Prostate gland (tissue), 2 donors: ENCODE data around the gene LY6G5C. TPM values are rescaled to one million over a fixed set of nuclear protein-coding genes. Genes with fewer than 3 reads are reported as not detected.

Experiments used
- DNase-seq: peaks from one replicate; pipeline ENCODE4 v3.0.0-alpha.2; 2019; ENCODE audit warnings: low spot score
- H3K27ac ChIP-seq, 2 donors: fragments of 200-600 bp; sonication (generic); 2 replicates each; pipeline ENCODE4 v1.5.1; 2017 to 2019
- H3K27me3 ChIP-seq: fragments of 200-600 bp; sonication (generic); replicated peaks from 2 replicates; pipeline ENCODE4 v1.5.1; 2019; ENCODE audit not compliant: insufficient read depth
- H3K36me3 ChIP-seq, 2 donors: fragments of 200-600 bp; sonication (generic); 1 replicate in 1 of 2; 2 replicates in 1 of 2; pipeline versions ENCODE4 v1.5.1 to v1.8.1; 2017 to 2019
- H3K4me1 ChIP-seq: fragments of 200-600 bp; sonication (generic); replicated peaks from 2 replicates; pipeline ENCODE4 v1.5.1; 2019
- H3K4me3 ChIP-seq, 2 donors: fragments of 200-600 bp; sonication (generic); 2 replicates each; pipeline ENCODE4 v1.5.1; 2017 to 2019
- H3K9me3 ChIP-seq: fragments of 200-600 bp; sonication (generic); 2 replicates; pipeline ENCODE4 v1.5.1; 2017
- CTCF ChIP-seq, 4 experiments: fragments of 200-600 bp in 2 of 4; fragments of 450-650 bp in 2 of 4; sonication (generic) in 2 of 4; IDR thresholded peaks; 1 replicate in 3 of 4; 2 replicates in 1 of 4; pipeline ENCODE4 v1.5.1; 2016 to 2019; ENCODE audit warnings: antibody characterized with exemption in 4 of 4, mild to moderate bottlenecking in 2 of 4, moderate library complexity in 2 of 4
- POLR2A ChIP-seq: fragments of 450-650 bp; IDR thresholded peaks from one replicate; pipeline ENCODE4 v1.6.1; 2016; ENCODE audit warnings: antibody characterized with exemption, mild to moderate bottlenecking
- POLR2AphosphoS5 ChIP-seq: sonication (generic); formaldehyde crosslinking; IDR thresholded peaks from one replicate; pipeline ENCODE4 v1.6.1; 2017; ENCODE audit warnings: antibody characterized with exemption
- WGBS: methylation state at CpG from one replicate; pipeline ENCODE4 v1.1.5; 2018; 5-methylcytosine and 5-hydroxymethylcytosine counted together
- intact Hi-C: fragments of 100-400 bp; cut with DNase I; formaldehyde crosslinking; loops from one replicate; pipeline ENCODE4 v1.14.2; 2022
- total RNA-seq, 2 donors: library from RNA; depleted of rRNA; stranded (reverse); fragments of >200 nt; gene quantifications; one replicate each; pipeline ENCODE4 v1.1.0, GENCODE V29; 2016

The LY6G5C gene
- total RNA-seq, 2 donors from 2014 or later, result 1.6 to 2.6 TPM

DNA sequence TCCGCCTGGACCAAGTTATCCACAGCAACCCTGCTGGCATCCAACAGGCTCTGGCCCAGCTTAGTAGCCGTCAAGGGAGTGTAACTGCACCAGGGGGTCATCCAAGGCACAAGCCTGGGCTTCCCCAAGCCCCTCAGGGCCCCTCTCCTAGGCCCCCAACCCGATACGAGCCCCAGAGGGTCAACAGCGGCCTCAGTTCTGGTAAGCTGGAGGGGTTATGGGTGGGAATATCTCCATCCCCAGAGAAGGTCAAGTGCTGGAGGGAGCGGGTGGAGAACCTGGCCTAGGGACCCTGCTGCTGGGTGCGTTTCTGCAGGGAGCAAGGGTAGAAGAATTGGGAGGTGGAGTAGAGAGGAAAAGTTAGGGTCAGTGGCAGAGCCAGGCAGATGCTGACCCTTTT, 47.4 kb downstream of the LY6G5C start:
- Histone ChIP-seq H3K4me3 (no peak overlapping the region), H3K27me3 (no peaks in the 10 kb centered on the region), H3K27ac (peak overlapping the region in 1 of 2 donors; percentile 32), H3K9me3 (no peaks in the 10 kb centered on the region), H3K36me3 (peaks cover 33 to 44% of the 10 kb centered on the region in 2 donors), H3K4me1 (no peaks in the 10 kb centered on the region)
- WGBS, result 84% methylated on average over 7 of the region's 7 CpGs
- intact Hi-C loops, result no loop called here
- TF ChIP-seq POLR2AphosphoS5 (no peak), CTCF (IDR thresholded peaks at IDR 0.05) (no peak), POLR2A (no peak)
- no peak for DNase-seq

DNA sequence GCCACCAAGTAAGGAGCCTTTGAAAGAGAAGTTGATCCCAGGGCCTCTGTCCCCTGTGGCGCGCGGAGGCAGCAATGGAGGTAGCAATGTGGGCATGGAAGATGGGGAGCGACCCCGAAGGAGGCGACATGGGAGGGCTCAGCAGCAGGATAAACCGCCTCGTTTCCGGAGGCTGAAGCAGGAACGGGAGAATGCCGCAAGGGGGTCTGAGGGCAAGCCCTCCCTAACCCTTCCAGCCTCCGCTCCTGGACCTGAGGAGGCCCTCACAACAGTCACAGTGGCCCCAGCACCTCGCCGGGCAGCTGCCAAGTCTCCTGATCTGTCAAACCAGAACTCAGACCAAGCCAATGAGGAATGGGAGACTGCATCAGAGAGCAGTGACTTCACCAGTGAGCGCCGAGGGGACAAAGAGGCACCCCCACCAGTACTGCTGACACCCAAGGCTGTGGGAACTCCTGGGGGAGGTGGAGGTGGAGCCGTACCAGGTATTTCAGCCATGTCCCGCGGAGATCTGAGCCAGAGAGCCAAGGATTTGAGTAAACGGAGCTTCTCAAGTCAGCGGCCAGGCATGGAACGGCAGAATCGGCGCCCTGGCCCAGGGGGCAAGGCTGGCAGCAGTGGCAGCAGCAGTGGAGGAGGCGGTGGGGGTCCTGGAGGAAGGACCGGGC, 48.5 kb downstream of the LY6G5C start:
- Histone ChIP-seq H3K27ac (peak overlapping the region in 1 of 2 donors; percentile 32), H3K4me3 (no peak overlapping the region), H3K4me1 (no peaks in the 10 kb centered on the region), H3K27me3 (no peaks in the 10 kb centered on the region), H3K36me3 (peaks cover 43 to 54% of the 10 kb centered on the region in 2 donors), H3K9me3 (no peaks in the 10 kb centered on the region)
- TF ChIP-seq CTCF (IDR thresholded peaks at IDR 0.05), result no peak
- no peak for TF ChIP-seq POLR2AphosphoS5
- TF ChIP-seq POLR2A, result no peak
- 81% methylated on average over 26 of the region's 26 CpGs for WGBS
- intact Hi-C loops, result no loop called here
- no peak for DNase-seq

GRCh38 chr6:31631681-31632278, 49.1 kb downstream of the LY6G5C start:
- H3K4me1 ChIP-seq, result no peaks in the 10 kb centered on the region
- 83% methylated on average over 29 of the region's 32 CpGs for WGBS
- no peak for TF ChIP-seq CTCF (IDR thresholded peaks at IDR 0.05)
- TF ChIP-seq POLR2A, result no peak
- no peak for TF ChIP-seq POLR2AphosphoS5
- H3K4me3 ChIP-seq, result no peak overlapping the region
- peaks cover 49 to 56% of the 10 kb centered on the region in 2 donors for H3K36me3 ChIP-seq
- DNase-seq, result no peak
- intact Hi-C loops, result no loop called here
- no peaks in the 10 kb centered on the region for H3K27me3 ChIP-seq
- peak overlapping the region in 1 of 2 donors; percentile 32 for H3K27ac ChIP-seq
- H3K9me3 ChIP-seq, result no peaks in the 10 kb centered on the region

- Histone ChIP-seq H3K27ac (no peak overlapping the region), H3K36me3 (peaks cover 48 to 57% of the 10 kb centered on the region in 2 donors), H3K27me3 (no peaks in the 10 kb centered on the region), H3K4me3 (no peak overlapping the region), H3K4me1 (no peaks in the 10 kb centered on the region), H3K9me3 (no peaks in the 10 kb centered on the region)
- DNase-seq, result no peak
- no peak for TF ChIP-seq POLR2AphosphoS5
- intact Hi-C loops, result no loop called here
- WGBS, result 77% methylated on average over 16 of the region's 16 CpGs
These were observed 49.7 kb downstream of the LY6G5C start for GRCh38 chr6:31631209-31631608.

DNA sequence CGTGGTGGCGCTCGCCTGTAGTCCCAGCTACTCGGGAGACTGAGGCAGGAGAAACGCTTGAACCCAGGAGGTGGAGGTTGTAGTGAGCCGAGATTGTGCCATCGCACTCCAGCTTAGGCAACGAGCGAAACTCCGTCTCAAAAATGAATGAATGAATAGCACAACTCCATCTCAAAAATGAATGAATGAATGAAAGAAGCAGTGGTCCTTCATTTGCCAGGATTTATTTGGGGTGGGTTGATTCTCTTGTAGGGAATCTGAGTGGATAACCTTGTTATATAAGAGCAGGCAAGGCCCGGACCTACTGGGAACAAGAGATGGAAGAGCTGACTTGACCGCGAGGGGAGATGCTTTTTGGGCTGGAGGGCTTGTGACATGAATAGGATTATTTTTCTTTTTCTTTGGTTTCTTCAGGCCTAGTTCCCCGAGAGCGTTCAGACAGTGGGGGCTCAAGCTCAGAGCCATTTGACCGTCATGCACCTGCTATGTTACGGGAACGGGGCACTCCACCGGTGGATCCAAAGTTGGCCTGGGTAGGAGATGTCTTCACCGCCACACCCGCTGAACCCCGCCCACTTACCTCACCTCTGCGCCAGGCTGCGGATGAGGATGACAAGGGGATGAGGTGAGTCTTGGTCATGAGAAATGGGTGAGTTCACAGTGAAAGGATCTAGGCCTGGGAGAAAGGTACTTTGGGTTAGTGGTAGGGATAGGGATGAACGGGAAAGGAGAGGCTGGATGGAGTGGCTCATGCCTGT, 50.5 kb downstream of the LY6G5C start:
- Histone ChIP-seq H3K27me3 (no peaks in the 10 kb centered on the region), H3K9me3 (no peaks in the 10 kb centered on the region), H3K27ac (no peak overlapping the region), H3K36me3 (peaks cover 53 to 57% of the 10 kb centered on the region in 2 donors), H3K4me3 (no peak overlapping the region), H3K4me1 (no peaks in the 10 kb centered on the region)
- WGBS, result 90% methylated on average over 25 of the region's 25 CpGs
- TF ChIP-seq POLR2AphosphoS5, result no peak
- no peak for TF ChIP-seq CTCF (IDR thresholded peaks at IDR 0.05)
- no peak for TF ChIP-seq POLR2A
- no peak for DNase-seq
- intact Hi-C loops, result no loop called here
